NCI-H748 treated with DMSO at 0.1 percent for 48 hours (cell line): ENCODE data around the gene ZNF148.
"Not testable (repeated sequence)": the region's sequence is repeated elsewhere in the genome, so short reads cannot be mapped to it uniquely, and the experiment has no call there.

Experiments used
- DNase-seq: peaks from one replicate; lab custom pipeline; 2025; lab: John Stamatoyannopoulos, UW

Gene ZNF148

GRCh38 chr3:125374501-125374995 is 577 bp downstream of the ZNF148 start:
- peak; percentile 21 for DNase-seq

- DNase-seq, result no peak
Observed at GRCh38 chr3:125367403-125368230, 7.5 kb downstream of the ZNF148 start.

GRCh38 chr3:125366132-125366531 is 9.0 kb downstream of the ZNF148 start:
- no peak for DNase-seq

- DNase-seq, result no peak
Observed at GRCh38 chr3:125359700-125360099, 15.4 kb downstream of the ZNF148 start.

- no peak for DNase-seq
Observed at GRCh38 chr3:125358923-125359322, 16.2 kb downstream of the ZNF148 start.

- DNase-seq, result no peak
Observed at GRCh38 chr3:125357837-125358236, 17.3 kb downstream of the ZNF148 start.

- DNase-seq, result peak; percentile 1
Observed at GRCh38 chr3:125357032-125357658, 18.0 kb downstream of the ZNF148 start.

- DNase-seq, result no peak
Observed at GRCh38 chr3:125356140-125357026, 18.7 kb downstream of the ZNF148 start.

GRCh38 chr3:125353659-125354058 is 21.5 kb downstream of the ZNF148 start:
- no peak for DNase-seq

- no peak for DNase-seq
Observed at GRCh38 chr3:125353128-125353527, 22.0 kb downstream of the ZNF148 start.

- DNase-seq, result no peak
Observed at GRCh38 chr3:125351814-125352456, 23.2 kb downstream of the ZNF148 start.

GRCh38 chr3:125351152-125351551 is 24.0 kb downstream of the ZNF148 start:
- DNase-seq, result no peak

GRCh38 chr3:125350597-125350996 is 24.5 kb downstream of the ZNF148 start:
- no peak for DNase-seq

GRCh38 chr3:125349556-125350165 is 25.5 kb downstream of the ZNF148 start:
- no peak for DNase-seq

- no peak for DNase-seq
Observed at GRCh38 chr3:125349055-125349454, 26.1 kb downstream of the ZNF148 start.

- DNase-seq, result not testable (repeated sequence)
Observed at GRCh38 chr3:125343367-125343766, 31.8 kb downstream of the ZNF148 start.

- DNase-seq, result no peak
Observed at GRCh38 chr3:125340121-125340520, 35.0 kb downstream of the ZNF148 start.

- DNase-seq, result no peak
Observed at GRCh38 chr3:125337506-125337905, 37.6 kb downstream of the ZNF148 start.

- DNase-seq, result no peak
Observed at GRCh38 chr3:125334675-125335560, 40.2 kb downstream of the ZNF148 start.

- no peak for DNase-seq
Observed at GRCh38 chr3:125332504-125332903, 42.6 kb downstream of the ZNF148 start.
